ENCODE data around the gene RAB32.

RAB32 gene

DNA sequence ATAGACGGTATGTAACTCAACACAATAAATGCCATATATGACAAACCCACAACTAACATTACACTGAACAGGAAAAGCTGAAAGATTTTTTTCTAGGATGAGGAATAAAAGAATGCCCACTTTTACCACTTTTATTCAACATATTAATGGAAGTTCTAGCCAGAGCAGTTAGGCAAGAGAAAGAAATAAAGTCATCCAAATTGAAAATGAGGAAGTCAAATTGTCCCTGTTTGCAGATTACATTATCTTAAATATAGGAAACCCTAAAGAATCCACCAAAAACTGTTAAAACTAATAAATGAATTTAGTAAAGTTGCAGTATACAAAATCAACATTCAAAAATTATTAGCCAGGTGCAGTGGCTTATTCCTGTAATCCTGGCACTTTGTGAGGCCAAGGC lies 30.6 kb downstream of the RAB32 start:
- in situ Hi-C loops (cut with HindIII; ENCODE audit: low sequenced_read_pairs) = no loop called here
- TF ChIP-seq, protein P1, sequence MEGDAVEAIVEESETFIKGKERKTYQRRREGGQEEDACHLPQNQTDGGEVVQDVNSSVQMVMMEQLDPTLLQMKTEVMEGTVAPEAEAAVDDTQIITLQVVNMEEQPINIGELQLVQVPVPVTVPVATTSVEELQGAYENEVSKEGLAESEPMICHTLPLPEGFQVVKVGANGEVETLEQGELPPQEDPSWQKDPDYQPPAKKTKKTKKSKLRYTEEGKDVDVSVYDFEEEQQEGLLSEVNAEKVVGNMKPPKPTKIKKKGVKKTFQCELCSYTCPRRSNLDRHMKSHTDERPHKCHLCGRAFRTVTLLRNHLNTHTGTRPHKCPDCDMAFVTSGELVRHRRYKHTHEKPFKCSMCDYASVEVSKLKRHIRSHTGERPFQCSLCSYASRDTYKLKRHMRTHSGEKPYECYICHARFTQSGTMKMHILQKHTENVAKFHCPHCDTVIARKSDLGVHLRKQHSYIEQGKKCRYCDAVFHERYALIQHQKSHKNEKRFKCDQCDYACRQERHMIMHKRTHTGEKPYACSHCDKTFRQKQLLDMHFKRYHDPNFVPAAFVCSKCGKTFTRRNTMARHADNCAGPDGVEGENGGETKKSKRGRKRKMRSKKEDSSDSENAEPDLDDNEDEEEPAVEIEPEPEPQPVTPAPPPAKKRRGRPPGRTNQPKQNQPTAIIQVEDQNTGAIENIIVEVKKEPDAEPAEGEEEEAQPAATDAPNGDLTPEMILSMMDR (IDR thresholded peaks at IDR 0.05; ENCODE audit: low read depth, low read length) = no peak

DNA sequence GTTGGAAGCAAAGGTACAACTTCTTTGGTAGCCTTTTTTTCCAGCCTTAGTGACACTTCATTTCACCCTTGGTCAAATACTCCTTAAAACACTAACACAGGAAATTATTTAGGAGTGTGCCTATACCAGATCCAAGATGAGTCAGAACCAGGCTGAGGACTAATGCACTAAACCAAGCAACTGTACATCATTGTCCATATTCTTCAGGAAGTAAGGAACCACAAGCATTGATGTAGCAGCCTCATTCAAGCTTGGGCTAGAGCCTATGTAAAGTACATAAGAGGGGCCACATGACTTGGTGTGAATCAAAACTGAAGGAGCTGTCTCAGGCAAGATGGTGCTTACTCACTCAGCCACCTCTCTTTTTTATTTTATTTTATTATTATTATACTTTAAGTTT lies 34.4 kb downstream of the RAB32 start:
- TF ChIP-seq, protein P1 (IDR thresholded peaks at IDR 0.05; ENCODE audit: low read depth, low read length) = no peak
- in situ Hi-C loops (cut with HindIII; ENCODE audit: low sequenced_read_pairs) = no loop called here
- peak; percentile 38 for DNase-seq (ENCODE audit: low read depth, low spot score)
- H3K4me3 ChIP-seq (ENCODE audit: low read depth, low read length) = no peak overlapping the region

More for the DNA sequence above, 30.6 kb downstream of the RAB32 start:
- no peak overlapping the region for H3K4me3 ChIP-seq (ENCODE audit: low read depth, low read length)
- DNase-seq (ENCODE audit: low read depth, low spot score) = no peak

DNA sequence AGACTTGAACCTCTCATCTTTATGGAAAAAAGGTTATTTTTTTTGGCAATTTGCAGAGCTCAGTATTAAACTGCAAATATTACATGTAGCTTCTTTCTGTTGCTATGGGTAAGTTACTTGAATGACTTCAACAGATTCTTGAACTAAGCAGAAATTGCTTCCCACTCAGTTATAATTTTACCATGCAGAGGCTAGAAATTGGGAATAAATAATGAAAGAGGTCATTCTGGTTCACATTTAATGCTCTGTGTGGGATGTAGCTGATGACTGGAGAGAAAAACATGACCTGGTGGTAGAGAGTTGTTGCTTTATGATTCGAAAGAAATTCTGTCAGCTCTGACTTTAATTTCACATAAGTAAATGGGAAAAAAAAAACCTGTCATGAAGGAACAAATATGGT lies 38.3 kb downstream of the RAB32 start:
- TF ChIP-seq, protein P1 (IDR thresholded peaks at IDR 0.05; ENCODE audit: low read depth, low read length) = no peak
- H3K4me3 ChIP-seq (ENCODE audit: low read depth, low read length) = no peak overlapping the region
- in situ Hi-C loops (cut with HindIII; ENCODE audit: low sequenced_read_pairs) = no loop called here
- no peak for DNase-seq (ENCODE audit: low read depth, low spot score)

DNA sequence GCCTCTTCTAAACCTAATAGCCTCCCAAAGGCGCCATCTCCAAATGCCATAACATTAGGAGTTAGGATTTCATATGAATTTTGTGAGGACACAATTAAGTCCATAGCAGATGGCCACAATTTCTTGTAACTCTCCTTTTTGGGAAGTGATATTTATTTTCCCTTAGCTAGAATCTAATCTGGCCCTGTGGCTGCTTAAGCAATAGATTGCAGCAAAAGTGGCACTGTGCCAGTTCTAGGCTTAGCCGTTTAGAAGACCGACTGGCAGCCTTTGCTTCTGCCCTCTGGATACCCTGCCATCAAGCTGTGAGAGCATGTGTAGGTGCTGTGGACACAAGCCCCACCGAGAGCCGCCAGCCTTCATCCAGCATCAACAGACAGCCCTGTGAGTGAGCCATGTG lies 39.2 kb downstream of the RAB32 start:
- H3K4me3 ChIP-seq (ENCODE audit: low read depth, low read length) = no peak overlapping the region
- in situ Hi-C loops (cut with HindIII; ENCODE audit: low sequenced_read_pairs) = no loop called here
- no peak for DNase-seq (ENCODE audit: low read depth, low spot score)
- TF ChIP-seq, protein P1 (IDR thresholded peaks at IDR 0.05; ENCODE audit: low read depth, low read length) = no peak

DNA sequence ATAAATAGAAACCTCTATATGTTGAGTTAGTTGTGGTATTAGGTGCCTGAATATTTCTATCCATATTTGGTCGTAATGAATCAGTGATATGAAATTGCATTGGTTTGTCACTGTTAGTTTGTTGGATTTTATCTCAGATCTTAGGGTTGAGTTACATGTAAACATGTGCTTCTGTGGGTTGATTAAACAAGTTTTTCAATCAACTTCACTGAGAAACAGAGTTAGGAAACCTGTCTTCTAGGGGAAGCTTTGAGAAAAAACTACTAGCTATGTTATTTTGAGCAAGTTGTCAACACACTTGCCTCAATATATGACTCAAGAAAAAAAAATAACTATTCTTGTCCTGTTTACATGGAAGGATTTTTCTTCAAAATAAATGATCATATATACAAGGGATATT lies 40.3 kb downstream of the RAB32 start:
- in situ Hi-C loops (cut with HindIII; ENCODE audit: low sequenced_read_pairs) = no loop called here
- TF ChIP-seq, protein P1 (IDR thresholded peaks at IDR 0.05; ENCODE audit: low read depth, low read length) = no peak
- H3K4me3 ChIP-seq (ENCODE audit: low read depth, low read length) = no peak overlapping the region
- no peak for DNase-seq (ENCODE audit: low read depth, low spot score)

DNA sequence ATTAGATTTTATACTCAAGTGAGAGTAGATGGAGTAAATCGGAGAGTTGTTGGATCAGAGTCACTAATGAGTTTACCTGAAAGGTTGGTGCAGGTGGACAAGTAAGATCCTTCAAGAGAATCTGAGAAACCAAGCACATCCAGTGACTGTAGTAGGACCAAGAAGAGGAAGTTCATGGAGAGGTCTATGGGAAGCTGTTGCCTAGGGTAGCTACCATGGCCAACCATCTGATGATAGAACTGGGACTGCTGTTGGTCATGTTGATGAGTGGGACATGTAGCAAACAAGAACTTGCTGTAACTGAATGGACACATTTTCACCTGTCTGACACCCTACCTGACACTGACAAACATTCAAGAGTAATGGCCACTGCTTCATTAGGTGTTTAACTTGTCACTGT lies 43.8 kb downstream of the RAB32 start:
- TF ChIP-seq, protein P1 (IDR thresholded peaks at IDR 0.05; ENCODE audit: low read depth, low read length) = no peak
- in situ Hi-C loops (cut with HindIII; ENCODE audit: low sequenced_read_pairs) = no loop called here
- no peak for DNase-seq (ENCODE audit: low read depth, low spot score)
- no peak overlapping the region for H3K4me3 ChIP-seq (ENCODE audit: low read depth, low read length)

DNA sequence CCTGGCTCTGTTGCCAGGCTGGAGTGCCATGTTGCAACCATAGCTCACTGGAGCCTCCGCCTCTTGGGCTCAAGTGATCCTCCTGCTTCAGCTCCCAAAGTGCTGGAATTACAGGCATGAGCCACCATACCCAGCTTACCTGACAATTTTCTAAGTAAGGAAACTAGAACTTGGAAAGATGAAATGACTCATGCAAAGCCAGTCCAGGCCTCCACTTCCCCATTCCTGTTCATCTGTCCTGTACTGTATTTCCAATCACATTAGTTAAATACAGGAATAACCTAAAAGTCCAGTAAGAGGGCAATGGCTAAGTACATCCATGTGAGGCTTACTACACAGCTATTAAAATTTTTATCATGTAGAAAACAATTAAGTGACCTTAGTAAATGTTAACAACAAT lies 46.9 kb downstream of the RAB32 start:
- TF ChIP-seq, protein P1 (IDR thresholded peaks at IDR 0.05; ENCODE audit: low read depth, low read length) = no peak
- no peak overlapping the region for H3K4me3 ChIP-seq (ENCODE audit: low read depth, low read length)
- in situ Hi-C loops (cut with HindIII; ENCODE audit: low sequenced_read_pairs) = no loop called here
- DNase-seq (ENCODE audit: low read depth, low spot score) = no peak

Measured in astrocyte of the spinal cord (primary cell).